SIG-M5 treated with dmso at 0.1 percent for 504 hours (cell line): ENCODE measurements around the gene SKOR2.

Experiments
- DNase-seq: peaks from one replicate; lab custom pipeline; 2025; ENCODE audit not compliant: unreplicated experiment; lab: John Stamatoyannopoulos, UW

Gene SKOR2

GRCh38 chr18:47251289-47252120 is at the start of gene SKOR2:
Gene SKOR2 (minus strand): TSS chr18:47251660. CDS start chr18:47249183, 2,477 bp downstream.
- DNase-seq, result no peak

GRCh38 chr18:47296462-47296861 is 45.0 kb upstream of the SKOR2 start:
- DNase-seq, result no peak

- no peak for DNase-seq
Observed at GRCh38 chr18:47294801-47295200, 43.3 kb upstream of the SKOR2 start.

GRCh38 chr18:47288741-47289140 is 37.3 kb upstream of the SKOR2 start:
- no peak for DNase-seq

- DNase-seq, result no peak
Observed at GRCh38 chr18:47287911-47288585, 36.6 kb upstream of the SKOR2 start.

- DNase-seq, result no peak
Observed at GRCh38 chr18:47286776-47287410, 35.4 kb upstream of the SKOR2 start.

- DNase-seq, result no peak
Observed at GRCh38 chr18:47285456-47285855, 34.0 kb upstream of the SKOR2 start.

- no peak for DNase-seq
Observed at GRCh38 chr18:47284721-47285395, 33.4 kb upstream of the SKOR2 start.

GRCh38 chr18:47283476-47283875 is 32.0 kb upstream of the SKOR2 start:
- DNase-seq, result peak; percentile 37

GRCh38 chr18:47280121-47280520 is 28.7 kb upstream of the SKOR2 start:
- DNase-seq, result no peak

GRCh38 chr18:47274961-47275360 is 23.5 kb upstream of the SKOR2 start:
- no peak for DNase-seq

- DNase-seq, result no peak
Observed at GRCh38 chr18:47265197-47265596, 13.7 kb upstream of the SKOR2 start.

- no peak for DNase-seq
Observed at GRCh38 chr18:47264308-47264700, 12.8 kb upstream of the SKOR2 start.

GRCh38 chr18:47263430-47264307 is 12.2 kb upstream of the SKOR2 start:
- DNase-seq, result no peak

GRCh38 chr18:47263150-47263429 is 11.6 kb upstream of the SKOR2 start:
- no peak for DNase-seq

GRCh38 chr18:47262301-47263149 is 11.1 kb upstream of the SKOR2 start:
- no peak for DNase-seq

GRCh38 chr18:47261902-47262300 is 10.4 kb upstream of the SKOR2 start:
- no peak for DNase-seq

- no peak for DNase-seq
Observed at GRCh38 chr18:47260924-47261701, 9.7 kb upstream of the SKOR2 start.
